H54 (cell line): ENCODE data around the gene SNAP91.
"Not testable (repeated sequence)": the region's sequence is repeated elsewhere in the genome, so short reads cannot be mapped to it uniquely, and the experiment has no call there.

Source experiments
- DNase-seq: peaks from one replicate; pipeline ENCODE4 v3.0.0; 2011; ENCODE audit warnings: low spot score, mixed read lengths; ENCODE audit not compliant: insufficient read length
- FAIRE-seq: peaks from 3 replicates; lab custom pipeline; 2011; peaks lifted over from hg19 to GRCh38; lab: Jason Lieb, UNC
- POLR2A ChIP-seq: IDR thresholded peaks from 2 replicates; pipeline ENCODE4 v1.6.1; 2011; ENCODE audit warnings: low read depth, mild to moderate bottlenecking, low read length

The SNAP91 gene, protein sequence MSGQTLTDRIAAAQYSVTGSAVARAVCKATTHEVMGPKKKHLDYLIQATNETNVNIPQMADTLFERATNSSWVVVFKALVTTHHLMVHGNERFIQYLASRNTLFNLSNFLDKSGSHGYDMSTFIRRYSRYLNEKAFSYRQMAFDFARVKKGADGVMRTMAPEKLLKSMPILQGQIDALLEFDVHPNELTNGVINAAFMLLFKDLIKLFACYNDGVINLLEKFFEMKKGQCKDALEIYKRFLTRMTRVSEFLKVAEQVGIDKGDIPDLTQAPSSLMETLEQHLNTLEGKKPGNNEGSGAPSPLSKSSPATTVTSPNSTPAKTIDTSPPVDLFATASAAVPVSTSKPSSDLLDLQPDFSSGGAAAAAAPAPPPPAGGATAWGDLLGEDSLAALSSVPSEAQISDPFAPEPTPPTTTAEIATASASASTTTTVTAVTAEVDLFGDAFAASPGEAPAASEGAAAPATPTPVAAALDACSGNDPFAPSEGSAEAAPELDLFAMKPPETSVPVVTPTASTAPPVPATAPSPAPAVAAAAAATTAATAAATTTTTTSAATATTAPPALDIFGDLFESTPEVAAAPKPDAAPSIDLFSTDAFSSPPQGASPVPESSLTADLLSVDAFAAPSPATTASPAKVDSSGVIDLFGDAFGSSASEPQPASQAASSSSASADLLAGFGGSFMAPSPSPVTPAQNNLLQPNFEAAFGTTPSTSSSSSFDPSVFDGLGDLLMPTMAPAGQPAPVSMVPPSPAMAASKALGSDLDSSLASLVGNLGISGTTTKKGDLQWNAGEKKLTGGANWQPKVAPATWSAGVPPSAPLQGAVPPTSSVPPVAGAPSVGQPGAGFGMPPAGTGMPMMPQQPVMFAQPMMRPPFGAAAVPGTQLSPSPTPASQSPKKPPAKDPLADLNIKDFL

DNA sequence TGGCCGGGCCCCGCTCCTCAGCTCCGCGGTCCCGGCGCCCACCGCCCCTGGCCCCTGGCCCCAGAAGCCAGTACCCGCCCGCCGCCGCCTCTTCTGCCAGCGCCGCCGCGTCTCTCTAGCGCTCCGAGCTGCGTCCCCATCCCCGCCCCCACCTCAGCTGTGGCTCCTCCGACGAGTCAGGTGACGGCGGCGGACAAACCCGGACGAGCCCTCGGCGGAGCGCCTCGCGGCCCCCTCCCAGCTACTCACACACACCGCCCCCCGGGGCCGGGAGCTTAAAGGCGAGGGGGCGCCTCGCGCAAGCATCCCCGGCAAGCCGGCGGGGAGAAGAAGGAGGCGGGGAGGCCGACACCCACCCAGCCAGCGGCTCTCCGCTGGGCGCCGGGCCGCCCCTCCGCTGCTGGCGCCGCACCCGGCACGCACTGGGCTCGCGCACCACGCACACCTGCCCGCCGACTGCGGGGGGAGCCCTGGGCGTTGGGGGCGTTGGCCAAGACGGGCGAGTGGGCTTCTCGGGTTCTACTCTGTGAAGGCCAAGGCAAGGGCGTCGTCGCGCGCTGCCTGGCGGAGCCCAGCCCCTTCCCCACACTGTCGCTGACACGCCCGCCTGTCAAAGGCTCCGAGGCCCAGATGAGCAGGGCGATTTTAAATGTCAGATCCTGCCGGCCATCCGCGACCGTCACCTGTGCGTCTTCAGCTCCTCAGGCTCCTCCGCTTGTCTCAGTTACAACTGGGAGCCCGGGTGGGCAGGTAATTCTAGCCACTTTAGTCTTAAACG, at the start of gene SNAP91:
Gene SNAP91 (minus strand): TSS at position 132 of the 778 bp plus-strand sequence. CDS start 1,174 bp downstream, outside the sequence.
- FAIRE-seq (no peak), DNase-seq (no peak)
- TF ChIP-seq POLR2A, result no peak

DNA sequence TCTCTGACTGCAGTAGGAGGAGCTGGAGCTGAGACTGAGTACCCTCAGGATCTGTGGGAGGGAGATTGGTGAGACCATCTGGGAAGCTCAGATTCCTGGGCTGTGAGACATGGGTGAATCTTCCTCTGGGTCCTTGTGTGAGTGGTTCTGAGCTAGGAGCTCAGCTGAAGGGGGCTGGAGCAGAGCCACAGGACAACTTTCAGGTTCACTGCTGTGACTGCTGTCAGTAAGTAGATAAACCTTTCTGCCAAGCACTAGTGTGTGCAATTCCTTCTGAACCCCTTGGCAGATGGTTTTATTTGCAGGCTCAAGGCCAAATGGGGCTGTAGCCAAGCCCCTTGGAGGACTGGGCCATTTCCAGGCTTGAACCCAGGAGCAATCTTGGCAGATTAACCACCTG, 49.6 kb upstream of the SNAP91 start:
- DNase-seq (no peak), FAIRE-seq (no peak)
- TF ChIP-seq POLR2A, result no peak

DNA sequence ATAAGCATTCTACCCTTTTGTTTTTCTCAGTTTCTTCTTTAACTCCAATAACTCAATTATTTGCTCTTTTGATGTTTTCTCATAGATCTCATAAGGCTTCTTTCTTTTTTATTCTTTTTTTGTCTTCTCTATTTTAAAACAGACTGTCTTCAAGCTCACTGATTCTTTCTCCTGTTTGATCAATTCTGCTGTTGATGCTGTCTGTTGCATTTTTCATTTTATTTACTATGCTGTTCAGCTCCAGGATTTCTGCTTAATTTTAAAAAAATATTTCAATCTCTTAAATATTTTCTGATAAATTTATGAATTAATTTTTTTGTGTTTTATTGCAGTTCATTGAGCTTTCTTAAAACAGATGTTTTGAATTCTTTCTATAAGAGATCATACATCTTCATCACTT, 48.1 kb upstream of the SNAP91 start:
- FAIRE-seq (no peak), DNase-seq (no peak)
- TF ChIP-seq POLR2A, result no peak

DNA sequence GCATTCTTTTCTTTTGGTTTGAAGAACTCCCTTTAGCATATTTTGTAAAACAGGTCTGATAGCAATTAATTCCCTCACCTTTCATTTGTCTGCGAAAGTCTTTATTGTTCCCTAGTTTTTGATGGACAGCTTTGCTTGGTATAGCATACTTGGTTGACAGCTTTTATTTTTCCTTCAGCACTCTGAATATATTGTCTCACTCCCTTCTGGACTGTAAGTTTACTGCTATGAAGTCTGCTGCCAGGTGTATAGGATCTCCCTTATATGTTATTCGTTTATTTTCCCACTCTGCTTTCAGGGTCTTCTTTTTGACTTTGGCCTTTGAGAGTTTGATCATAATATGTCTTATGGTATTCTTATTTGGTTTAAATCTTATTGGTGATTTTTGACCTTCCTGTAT, 47.7 kb upstream of the SNAP91 start:
- FAIRE-seq, result no peak
- DNase-seq, result no peak
- no peak for TF ChIP-seq POLR2A

DNA sequence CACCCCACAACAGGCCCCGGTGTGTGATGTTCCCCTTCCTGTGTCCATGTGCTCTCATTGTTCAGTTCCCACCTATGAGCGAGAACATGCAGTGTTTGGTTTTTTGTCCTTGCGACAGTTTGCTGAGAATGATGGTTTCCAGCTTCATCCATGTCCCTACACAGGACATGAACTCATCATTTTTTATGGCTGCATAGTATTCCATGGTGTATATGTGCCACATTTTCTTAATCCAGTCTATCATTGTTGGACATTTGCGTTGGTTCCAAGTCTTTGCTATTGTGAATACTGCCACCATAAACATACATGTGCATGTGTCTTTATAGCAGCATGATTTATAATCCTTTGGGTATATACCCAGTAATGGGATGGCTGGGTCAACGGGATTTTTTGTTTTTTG, 43.5 kb upstream of the SNAP91 start:
- not testable (repeated sequence) for DNase-seq, FAIRE-seq

DNA sequence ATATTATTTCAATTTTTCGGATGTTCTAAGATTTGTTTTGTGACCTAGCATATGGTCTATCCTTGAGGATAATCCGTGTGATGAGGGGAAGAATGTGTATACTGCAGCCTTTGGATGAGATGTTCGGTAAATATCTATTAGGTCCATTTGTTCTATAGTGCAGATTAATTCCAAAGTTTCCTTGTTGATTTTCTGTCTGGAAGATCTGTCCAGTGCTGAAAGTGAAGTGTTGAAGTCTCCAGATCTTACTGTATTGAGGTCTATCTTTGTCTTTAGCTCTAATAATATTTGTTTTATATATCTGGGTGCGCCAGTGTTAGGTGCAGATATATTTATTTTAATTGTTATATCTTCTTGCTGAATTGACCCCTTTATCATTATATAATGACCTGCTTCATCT, 32.2 kb upstream of the SNAP91 start:
- no peak for TF ChIP-seq POLR2A
- no peak for FAIRE-seq
- no peak for DNase-seq

DNA sequence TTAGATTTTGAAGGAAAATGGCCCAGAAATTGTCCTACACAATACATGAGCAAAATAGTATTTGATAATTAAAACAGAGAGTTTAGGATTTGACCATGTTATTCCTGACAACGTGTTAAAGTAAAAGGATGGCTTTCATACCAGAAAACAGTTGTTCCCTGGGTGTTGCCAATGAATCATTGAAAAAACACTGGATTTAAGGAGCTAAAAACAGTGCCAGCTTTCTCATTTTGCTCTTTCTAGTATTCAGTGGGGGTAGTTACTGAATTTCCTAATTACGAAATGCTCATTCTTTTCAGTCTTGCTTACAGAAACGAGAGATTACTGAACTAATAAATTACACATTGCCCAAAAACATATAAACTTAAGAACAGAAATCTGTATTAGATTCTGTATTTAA, 26.6 kb upstream of the SNAP91 start:
- FAIRE-seq, result no peak
- no peak for TF ChIP-seq POLR2A
- no peak for DNase-seq

DNA sequence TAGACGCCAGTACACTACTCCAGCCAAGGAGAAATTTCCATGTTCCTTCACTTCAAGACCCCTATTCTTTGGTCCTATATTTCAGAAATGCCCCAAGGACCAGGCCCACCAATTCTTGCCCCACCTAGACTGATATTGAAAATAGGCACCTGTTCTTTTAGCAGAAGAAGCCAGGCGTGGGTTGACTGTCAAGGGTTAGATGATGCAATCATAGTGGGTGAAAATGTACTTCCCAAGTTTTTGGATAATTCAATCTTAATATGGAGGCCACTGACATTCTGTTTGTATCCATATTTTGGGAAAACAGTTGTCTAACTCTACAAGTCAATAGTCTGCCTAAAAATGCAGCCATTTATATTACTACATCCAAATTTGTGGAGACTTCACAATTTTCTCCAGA, 21.0 kb upstream of the SNAP91 start:
- TF ChIP-seq POLR2A, result no peak
- FAIRE-seq (no peak), DNase-seq (no peak)

DNA sequence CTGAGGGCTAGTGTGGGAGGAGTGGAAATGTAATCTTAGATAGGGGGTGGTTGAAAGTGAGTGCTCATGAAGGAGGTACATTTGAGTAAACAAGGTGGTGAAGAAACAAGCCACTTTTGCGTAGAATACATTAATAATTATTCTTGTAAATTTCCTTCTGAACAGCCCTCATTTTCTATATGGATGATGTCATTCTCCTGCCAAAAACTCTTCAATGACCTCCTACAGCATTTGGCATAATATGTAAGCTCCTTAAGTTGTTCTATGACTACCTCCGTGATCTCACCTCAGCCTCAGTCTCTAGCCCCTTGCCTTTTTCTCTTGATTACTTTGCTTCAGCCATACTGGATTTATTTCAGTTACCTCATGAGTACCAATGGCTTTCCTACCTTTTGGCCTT, 14.0 kb upstream of the SNAP91 start:
- TF ChIP-seq POLR2A, result no peak
- FAIRE-seq, result no peak
- no peak for DNase-seq

DNA sequence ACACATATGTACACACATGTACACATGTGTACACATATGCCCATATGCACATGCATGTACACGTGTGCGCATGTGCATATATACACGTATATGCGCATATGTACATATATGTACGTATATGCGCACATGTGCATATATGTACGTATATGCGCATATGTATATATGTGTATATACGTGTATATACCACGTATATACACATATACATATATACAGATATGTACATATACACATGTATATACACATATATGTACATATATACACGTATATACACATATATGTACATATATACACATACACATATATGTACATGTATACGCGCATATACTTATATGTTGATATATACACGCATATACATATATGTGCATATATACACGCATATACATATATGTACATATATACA, 8.9 kb upstream of the SNAP91 start:
- DNase-seq (no peak), FAIRE-seq (no peak)
- TF ChIP-seq POLR2A, result no peak

DNA sequence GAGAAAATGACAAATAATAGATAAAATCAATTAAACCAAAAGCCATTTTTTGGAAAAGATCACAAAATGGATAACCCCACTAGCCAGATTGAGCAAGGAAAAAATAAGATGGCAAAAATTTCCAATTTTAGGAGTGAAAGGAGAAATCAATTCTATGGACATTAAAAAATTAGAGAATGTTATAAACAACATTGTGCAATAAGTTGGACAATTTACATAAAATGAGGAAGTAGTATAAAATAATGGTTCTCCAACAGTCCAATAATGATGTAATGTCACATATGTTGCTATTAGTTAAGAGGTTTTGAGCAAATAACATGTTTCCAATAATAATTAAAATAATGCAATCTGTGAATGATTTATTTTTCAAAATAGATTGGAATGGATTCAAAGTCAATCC, 3.1 kb upstream of the SNAP91 start:
- no peak for TF ChIP-seq POLR2A
- DNase-seq (no peak), FAIRE-seq (no peak)

DNA sequence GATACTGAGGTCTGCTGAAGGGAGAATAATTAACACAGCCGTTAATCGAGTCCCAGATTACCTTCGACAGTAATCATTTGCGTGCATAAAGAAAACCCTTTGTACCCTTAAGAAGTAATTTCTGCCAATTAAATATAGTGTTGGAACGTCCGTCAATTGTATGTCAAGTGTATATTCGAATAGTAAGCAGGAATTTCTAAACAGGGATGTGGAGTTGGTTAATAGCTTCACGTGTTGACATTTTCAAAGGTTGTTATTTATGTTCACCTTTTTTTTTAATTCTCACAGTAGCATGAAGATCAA, 798 bp upstream of the SNAP91 start:
- FAIRE-seq, result no peak
- no peak for TF ChIP-seq POLR2A
- DNase-seq, result no peak

DNA sequence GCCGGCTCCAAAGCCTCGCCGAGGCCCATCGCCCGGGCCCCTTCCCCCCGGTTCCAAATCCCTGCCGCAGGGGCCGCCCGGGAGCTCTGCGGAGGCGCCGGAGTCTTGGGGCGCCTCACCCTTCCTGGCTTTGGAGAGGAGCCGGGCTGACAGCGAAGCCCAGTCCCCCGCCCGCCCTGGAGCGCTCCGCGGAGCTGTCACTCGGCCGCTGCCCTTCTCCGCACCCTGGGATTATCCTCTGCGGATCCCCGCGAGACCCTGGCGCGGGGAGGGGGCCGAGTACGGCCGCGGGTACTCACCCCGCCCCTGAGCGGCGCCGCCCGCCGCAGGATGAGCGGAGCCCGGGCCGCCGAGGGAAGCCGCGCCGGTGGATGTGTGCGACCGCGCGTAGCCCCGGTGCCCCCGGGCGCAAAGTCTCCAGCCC, 343 bp downstream of the SNAP91 start:
- DNase-seq (no peak), FAIRE-seq (no peak)
- TF ChIP-seq POLR2A, result no peak
